LNCaP clone FGC (cell line): ENCODE data around the gene JDP2.

Experiments
- DNase-seq: peaks from one replicate; pipeline ENCODE4 v3.0.0-alpha.2; 2011; ENCODE audit warnings: low read depth
- H3K4me3 ChIP-seq: 2 replicates; pipeline ENCODE4 v1.5.1; 2011; ENCODE audit warnings: mild to moderate bottlenecking, low read depth, low read length, control low read depth
- TF ChIP-seq, protein P1 (sequence below): IDR thresholded peaks from 2 replicates; pipeline ENCODE4 v1.5.1; 2012; ENCODE audit warnings: mild to moderate bottlenecking; ENCODE audit not compliant: control insufficient read depth, insufficient read depth; ENCODE audit errors: extremely low read depth

JDP2 gene

DNA sequence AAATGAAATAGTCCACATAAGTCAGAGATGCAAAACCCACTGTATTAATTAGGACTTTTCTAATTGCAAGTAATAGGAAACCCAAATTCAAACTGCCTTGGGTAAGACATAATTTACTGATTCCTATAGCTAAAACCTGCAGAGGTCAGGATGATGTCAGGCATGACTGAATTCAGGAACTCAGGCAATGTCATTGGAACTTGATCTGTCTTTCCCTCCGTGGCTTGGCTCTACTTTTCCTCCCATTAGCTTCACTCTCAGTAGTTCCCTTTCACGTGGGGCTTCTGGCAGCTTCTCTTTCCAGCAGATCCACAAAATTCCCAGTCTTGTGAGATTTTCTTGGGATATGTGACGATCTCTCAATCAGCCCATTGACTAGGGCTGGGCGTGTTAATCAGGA, 2.4 kb upstream of the JDP2 start:
- no peak overlapping the region for H3K4me3 ChIP-seq
- DNase-seq = no peak
- TF ChIP-seq, protein P1, sequence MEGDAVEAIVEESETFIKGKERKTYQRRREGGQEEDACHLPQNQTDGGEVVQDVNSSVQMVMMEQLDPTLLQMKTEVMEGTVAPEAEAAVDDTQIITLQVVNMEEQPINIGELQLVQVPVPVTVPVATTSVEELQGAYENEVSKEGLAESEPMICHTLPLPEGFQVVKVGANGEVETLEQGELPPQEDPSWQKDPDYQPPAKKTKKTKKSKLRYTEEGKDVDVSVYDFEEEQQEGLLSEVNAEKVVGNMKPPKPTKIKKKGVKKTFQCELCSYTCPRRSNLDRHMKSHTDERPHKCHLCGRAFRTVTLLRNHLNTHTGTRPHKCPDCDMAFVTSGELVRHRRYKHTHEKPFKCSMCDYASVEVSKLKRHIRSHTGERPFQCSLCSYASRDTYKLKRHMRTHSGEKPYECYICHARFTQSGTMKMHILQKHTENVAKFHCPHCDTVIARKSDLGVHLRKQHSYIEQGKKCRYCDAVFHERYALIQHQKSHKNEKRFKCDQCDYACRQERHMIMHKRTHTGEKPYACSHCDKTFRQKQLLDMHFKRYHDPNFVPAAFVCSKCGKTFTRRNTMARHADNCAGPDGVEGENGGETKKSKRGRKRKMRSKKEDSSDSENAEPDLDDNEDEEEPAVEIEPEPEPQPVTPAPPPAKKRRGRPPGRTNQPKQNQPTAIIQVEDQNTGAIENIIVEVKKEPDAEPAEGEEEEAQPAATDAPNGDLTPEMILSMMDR = no peak

DNA sequence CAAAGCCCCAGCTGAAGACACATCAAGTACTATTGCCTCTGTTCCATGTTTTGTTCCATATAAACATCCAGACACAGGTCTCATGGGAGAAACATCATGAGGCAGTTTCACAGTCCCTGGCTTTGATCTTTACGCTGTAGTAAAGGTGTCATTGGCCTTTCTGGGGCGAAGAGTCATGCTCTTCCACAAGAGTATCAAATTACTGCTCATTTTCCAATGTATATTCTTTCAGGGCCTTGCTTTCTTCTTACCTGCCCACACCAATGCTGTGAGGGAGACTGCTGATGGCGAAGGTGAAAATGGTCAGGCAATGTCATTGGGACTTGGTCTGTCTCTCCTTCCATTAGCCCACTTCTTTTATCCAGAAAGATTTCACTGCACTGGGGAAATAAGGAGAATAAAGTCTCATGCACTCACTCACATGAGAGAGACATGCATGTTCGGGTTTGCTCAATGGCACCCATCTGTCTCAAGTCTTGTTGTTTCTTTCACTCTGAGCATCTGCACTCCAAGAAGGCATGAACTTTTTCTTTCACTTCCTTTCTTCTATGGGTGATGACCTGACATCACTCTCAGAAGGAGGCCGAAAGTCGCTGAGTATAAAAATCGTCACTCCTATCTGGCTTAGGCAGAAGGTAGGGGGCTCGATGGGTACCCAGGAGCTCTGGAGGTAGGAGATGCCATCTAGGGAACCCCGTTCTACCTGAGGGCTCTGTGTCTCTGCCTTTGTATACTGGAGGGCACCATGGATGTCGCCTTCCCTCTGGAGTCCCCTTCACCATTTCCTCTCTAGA, 1.3 kb upstream of the JDP2 start:
- no peak overlapping the region for H3K4me3 ChIP-seq
- TF ChIP-seq, protein P1 = no peak
- DNase-seq = no peak

DNA sequence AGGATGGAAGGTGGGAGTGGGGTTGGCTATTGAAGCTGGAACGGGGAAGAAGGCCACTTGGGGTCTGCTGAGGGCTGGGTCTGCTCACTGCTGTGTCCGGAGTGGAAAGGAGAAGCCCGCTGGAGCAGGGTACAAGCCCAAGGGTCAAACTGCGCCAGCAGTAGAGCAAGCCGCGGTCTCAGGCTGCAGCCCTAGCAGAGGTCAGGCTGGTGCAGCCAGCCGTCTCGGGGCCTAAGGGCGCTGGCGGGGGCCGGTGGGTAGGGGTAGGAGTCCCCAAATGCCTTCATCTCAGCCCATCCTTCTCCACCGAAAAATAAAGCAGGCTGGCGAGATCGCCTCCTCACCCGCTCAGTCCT, 718 bp upstream of the JDP2 start:
- TF ChIP-seq, protein P1 = no peak
- no peak overlapping the region for H3K4me3 ChIP-seq
- no peak for DNase-seq

DNA sequence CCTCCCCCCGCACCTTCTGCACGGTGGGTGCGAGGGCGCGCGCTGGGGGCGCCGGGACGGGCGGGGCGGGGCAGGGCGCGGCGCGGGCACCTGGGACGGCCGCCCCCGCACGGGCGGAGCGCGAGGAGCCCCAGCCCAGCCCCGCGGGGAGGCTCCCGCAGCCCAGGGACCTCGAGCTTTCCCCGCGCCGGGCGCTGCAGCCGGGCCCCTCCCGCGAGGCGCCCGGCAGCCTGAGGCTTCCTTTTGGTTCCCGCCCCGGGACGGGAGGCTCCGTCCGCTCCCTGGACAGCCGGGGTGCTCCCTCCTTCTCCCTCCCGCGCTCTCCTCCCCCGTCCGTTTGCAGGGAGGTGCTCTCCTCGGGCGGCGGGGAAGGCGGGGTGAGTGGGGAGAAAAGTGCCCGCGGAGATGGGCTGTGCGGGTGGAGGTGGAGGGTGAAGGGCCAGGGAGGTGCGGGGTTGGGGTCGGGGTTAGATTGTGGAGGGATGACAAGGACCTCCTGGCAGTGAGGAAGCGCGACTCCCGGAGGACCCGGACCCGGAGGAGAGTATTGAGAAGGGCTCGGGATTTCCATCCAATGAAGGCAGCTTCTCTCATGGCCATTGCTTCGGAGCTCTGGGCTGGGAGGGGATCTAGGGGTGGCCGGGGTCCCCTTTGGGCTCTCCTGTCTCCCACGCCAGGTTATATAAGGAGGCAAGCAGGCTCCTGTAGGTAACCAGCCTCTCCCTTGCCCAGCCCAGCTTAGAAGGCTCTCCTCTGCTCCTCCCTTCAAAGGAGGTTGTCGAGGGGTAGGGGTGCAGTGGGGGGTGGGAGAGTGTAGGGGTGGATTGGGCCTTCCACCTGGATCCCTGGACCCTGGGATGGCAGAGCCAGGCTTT, 645 bp downstream of the JDP2 start:
- TF ChIP-seq, protein P1 = no peak
- peak overlapping the region; percentile 61 for H3K4me3 ChIP-seq
- no peak for DNase-seq

DNA sequence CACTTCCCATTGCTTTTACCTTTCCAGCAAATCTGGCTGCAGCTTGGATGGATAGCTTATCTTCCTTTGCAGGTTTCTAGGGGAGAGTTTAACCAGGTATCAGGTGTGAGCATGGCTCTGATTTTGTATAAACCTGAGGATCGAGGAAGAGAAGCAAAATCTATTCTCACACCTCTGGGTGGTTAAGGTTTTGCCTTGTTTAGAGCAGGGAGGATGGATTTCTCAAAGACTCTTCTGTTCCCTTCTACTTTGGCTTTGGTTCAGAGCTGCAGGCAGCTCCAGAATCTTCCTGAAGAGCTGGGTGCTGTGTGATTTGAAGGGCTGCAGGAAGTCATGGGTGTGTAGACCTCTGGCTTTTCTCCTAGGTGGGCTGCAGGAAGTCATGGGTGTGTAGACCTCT, 1.7 kb downstream of the JDP2 start:
- H3K4me3 ChIP-seq = peak overlapping the region; percentile 61; the same call in 1 of the 2 replicates
- TF ChIP-seq, protein P1 = no peak
- no peak for DNase-seq

DNA sequence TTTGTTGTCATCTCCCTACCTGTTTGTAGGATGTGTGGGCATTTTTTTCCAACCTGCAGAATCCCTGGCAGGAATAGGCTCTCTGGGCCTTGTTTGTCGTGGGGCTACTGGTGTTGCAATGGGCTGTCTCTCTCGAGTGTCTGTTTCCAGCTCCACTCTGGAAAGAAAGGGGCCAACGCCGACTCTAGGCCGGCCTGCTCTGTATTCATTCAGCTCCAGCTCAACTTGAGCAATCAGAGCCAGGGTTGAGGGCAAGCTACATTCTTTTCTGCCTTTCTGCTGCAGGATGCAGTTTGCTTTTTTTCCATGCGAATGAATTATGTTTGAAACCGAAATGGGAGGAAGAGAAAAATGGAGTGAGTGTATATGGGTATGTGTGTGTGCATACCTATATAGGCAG, 2.3 kb downstream of the JDP2 start:
- H3K4me3 ChIP-seq = no peak overlapping the region
- no peak for DNase-seq
- TF ChIP-seq, protein P1 = no peak
